Anterior cingulate cortex (tissue), 58 donors: ENCODE results near the gene TAAR8.
A peak's percentile ranks its signal among the peaks of the same experiment; 100 is the strongest.
"Not testable (repeated sequence)": the region's sequence is repeated elsewhere in the genome, so short reads cannot be mapped to it uniquely, and the experiment has no call there.

Experiments
- DNase-seq, 58 donors: peaks; one replicate each; lab custom pipeline; 2025; lab: John Stamatoyannopoulos, UW

TAAR8 gene, protein sequence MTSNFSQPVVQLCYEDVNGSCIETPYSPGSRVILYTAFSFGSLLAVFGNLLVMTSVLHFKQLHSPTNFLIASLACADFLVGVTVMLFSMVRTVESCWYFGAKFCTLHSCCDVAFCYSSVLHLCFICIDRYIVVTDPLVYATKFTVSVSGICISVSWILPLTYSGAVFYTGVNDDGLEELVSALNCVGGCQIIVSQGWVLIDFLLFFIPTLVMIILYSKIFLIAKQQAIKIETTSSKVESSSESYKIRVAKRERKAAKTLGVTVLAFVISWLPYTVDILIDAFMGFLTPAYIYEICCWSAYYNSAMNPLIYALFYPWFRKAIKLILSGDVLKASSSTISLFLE

DNA sequence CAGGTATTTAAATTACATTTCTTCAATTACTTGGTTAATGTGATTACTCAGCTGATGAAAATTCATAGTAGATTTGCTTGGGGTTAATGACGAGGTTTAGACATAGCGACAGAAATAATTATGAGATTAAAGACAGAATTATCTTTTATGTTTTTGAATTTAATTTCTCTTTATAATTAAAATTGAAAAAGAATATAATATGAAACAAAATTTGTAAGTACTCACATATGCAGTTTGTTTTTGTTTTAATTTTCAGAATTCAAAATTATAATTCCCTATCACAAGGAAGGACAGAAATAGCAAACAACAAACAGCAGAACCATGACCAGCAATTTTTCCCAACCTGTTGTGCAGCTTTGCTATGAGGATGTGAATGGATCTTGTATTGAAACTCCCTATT is at the start of gene TAAR8:
TSS of gene TAAR8 (plus strand) at position 301 of the 400 bp plus-strand sequence. CDS start at position 322, 21 bp downstream.
- no peak for DNase-seq

DNA sequence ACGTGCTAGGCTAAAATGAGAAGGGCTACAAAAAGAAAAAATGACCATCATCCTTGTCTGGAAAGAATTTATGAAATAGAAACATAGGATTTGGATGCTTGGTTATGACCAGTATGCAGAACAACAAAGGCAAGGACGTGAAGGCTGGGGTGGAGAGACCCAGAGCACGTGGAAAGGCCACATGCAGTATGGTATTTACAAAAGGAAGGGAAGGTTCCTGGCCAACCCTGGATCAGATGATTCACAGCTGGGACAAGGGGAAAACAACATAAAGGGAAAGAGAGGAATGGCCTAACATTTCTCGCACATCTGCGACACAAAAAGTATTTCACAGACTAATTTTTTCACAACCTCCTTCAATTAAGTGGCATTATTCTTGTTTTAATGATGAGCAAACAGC is 47.7 kb upstream of the TAAR8 start:
- DNase-seq, result peak in 2 of 58 donors; percentile 16 to 22

DNA sequence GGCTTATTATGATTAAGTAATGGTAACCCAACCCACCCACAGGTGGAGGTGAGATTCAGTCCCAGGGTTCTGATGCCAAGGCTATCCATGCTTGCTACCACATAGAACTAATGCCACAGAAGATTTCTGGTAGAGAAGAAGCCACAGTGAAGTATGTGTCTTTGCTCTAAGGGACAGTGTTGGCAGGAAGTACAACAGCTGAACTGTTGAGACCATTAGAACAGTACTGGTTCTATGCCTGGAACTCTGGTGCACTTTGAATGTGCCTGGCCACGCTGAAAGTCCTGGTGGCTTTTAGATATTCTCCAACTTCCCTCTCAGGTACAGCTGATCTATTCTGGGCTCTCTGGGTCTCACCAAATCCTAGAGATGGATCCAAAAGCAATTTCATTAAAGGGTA is 47.3 kb upstream of the TAAR8 start:
- peak in 3 of 58 donors; percentile 11 to 41 (median 15) for DNase-seq

DNA sequence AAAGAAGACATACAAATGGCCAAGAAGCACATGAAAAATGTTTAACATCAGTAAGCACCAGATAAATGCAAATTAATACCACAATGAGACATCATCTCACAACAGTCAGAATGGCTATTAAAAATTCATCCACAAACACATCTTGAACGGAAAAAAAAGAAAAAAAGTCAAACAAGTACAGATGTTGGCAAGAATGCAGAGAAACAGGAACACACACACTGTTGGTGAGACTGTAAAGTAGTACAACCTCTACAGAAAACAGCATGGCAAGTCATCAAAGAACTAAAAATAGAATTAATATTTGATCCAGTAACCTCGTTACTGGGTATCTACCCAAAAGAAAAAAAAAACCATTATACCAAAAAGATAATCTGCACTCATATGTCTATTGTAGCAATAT is 46.0 kb upstream of the TAAR8 start:
- DNase-seq, result no peak

DNA sequence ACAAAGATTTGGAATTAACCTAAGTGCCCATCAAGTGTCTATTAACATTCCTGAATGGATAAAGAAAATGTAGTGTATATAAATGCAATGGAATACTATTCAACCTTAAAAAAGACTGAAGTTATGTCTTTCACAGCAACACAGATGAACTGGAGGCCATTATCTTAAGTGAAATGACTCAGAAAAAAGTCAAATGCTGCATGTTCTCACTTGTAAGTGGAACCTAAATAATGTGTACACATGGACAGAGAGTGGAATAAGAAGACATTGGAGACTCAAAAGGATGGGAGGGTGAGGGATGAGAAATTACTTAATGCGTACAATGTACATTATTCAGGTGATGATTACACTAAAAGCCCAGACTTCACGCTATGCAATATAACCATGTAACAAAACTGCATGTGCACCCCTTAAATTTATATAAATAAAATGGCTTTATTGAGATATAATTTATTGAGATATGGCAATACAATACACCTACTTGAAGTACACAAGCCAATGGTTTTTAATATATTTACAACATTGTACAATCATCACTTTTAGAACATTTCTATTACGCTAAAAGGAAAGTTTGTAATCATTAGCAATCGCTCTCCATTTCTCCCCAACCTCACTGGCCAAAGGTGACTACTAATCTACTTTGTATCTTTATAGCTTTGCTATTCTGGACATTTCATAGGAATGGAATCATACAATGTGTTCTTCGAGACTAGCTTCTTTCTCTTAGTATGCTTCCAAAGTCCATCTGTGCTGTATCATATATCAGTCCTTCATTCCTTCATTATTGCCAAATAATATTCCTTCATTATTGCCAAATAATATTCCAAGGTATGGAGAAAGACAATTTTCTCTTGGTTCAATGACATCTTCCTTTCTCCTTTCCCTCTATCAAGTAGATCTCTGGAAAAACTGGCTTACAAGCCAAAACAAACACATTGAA is 45.3 kb upstream of the TAAR8 start:
- DNase-seq, result no peak

DNA sequence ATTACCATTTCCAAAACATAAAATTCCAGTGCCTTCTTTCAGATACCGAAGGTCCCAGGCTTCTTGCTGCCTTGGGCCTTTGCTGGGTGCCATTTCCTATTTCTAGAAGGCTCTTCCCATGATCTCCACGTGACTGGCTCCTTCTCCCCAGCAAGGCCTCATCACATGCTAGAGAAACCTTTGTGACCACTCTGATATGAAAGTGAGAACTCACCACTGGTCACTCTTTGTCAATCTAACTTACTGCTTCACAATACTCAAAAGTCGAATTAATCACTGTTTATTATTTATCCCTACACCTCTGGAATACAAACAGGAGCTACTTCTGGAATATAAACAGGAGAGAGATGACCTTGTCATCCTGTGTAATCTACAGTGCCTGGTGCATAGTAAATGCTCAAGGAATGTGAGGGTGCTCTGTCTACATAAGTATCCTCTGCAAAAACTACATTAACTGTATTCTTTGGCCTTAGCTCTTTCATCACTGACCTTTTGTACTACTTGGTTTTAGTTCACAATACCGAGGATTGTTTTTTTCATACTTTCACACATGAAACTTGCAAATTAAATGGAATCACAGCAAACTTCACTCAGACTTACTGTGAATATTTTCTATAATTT is 41.2 kb upstream of the TAAR8 start:
- DNase-seq, result peak in 1 of 58 donors; percentile 20

DNA sequence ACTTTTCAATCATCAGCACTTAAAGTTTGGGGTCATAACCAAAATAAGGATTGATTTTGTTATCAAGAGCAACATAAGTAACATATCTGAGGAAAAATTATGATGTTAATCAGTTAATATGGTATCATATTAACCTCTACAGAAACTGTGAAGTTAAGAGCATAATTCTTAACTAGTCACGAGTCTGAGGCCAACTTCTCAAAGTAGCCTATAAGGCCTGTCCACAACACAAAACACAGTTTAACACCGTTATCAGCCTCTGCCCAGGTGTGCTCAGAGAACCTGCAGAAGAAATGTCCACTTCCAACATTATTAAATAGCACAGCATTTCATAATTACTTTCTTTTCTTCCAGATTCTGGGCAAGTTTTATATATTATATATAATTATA is 40.6 kb upstream of the TAAR8 start:
- no peak for DNase-seq

DNA sequence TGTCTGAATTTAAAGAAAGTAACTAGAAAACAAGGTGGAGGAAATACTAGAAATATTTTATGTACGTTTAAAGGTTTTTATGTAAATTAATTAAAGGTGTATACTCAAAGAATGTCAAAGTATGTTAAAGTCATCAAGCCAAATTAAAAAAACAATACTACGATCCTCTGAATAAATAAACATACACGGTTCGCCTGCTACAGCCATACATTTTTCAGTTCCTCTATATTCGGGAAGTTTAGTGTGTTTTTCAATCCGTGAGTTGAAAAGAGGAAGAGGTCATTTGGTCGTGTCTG is 40.2 kb upstream of the TAAR8 start:
- DNase-seq, result no peak

DNA sequence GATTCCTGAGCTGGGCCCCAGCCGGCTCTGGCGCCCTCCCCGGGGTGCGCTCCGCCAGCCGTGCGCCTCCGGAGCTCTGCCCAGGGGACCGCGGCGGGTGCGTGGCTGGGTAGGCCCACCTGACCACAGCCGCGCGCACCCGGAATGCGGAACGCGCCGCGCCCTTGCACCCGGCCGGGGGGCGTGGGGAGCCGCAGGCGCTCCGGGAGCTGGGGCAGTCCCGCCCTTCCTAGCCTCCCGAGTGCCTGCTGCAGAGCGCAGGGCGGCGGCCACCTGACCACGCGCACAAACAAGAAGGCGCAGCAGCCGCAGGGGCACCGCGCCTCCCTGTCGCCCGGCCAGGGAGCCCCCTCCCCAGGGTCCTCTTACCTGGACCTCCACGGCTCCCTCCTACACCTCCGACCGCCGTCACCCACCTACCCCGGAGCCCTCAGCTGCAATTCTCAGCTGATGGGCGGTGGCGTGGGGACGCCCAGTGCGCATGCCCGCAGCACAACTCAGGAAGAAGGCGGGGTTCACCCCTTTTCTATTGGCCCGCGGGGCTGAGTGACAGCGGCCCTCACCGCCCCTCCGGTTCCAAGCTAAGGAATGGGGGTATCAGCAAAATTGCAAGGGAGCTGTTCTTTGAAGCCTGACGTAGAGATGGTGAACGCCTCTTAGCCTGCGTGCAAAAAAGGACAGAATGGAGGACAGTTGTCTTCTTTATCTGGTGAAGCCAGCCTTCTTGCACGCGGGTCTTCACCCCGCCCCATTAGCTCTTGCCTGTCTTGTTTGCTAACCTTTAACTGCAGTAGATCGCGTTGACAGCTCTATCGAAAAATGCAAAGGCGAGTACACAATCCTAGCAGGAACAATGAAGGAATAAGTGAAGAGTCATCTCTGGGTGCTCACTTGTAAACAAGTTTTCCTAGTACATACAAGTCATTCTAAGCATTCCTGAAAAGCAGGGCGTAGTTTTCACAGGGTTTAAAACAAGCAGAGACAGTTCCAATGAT is 39.5 kb upstream of the TAAR8 start, which contains the start of gene STX7:
TSS of gene STX7 (minus strand) at position 479 of the 995 bp plus-strand sequence. CDS start 9,586 bp downstream, outside the sequence.
- peak; percentile 60 to 95 (median 91) for DNase-seq

DNA sequence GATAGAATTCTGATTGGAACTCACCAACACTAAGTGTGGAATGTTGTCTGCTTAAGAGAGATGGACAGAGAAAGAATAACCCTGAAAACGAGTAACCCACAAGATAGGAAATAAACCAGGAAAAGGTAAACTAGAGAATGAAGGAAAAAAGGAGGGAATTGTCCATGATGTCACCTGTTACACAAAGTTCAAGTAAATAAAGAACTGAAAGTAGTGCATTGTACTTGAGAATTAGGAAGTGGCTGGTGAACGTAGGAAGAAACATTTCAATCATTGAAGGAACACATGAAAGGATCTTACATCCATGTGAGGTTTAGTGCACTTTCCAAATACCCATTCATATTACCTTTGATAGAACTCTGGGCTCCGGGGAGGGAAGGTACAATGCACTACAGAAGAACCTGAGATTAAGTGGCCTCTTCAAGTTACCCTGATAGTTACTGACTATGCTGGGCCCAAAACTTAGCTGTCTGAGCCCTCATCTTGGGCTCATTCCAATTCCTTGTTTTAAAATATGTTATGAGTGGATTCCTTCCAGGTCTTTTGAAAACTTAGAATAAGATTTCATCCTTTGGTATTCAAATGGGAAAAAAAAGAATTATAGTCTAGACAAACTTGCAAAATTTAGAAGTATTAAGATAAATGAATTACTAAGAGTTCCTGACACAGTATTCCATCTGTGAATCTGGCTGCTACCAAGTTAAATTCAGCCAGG is 38.5 kb upstream of the TAAR8 start:
- peak in 1 of 58 donors; percentile 10 for DNase-seq

DNA sequence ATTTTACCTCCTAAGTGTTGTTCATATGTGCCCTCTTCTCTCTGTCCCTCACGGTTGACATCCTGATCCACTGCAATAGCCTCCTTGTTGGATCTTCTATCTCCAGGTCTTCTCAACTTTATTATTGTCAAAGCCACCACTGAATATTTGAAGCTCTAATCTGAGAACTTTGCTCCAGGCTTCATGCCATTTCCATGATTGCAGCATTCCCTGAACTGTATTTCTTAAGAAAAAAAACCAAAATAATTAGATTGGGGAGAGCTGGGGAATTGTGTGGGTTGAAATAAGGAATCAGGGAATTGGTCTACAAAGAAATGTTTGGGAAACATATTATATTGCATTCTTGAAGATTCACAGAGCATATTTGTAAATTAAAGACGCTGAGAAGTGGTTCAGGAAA is 37.1 kb upstream of the TAAR8 start:
- no peak for DNase-seq

DNA sequence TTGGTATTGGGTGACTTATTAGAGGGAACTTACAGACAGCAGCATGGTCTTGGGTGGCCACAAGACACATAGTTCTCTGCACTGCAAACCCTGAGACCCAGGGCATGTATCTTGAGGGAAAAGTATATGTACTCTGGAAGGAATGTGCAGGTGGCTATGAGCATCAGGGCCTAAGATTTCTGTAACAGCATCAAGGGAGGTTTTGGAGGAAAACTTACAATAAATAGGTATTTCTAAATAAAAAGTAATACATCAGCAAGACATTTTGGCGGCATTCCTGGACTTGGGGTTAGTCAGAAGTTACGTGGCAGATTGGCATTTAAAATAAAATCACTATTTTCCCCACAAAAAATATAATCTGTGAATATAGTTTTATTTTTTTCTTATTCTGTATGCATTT is 31.5 kb upstream of the TAAR8 start:
- DNase-seq, result no peak

DNA sequence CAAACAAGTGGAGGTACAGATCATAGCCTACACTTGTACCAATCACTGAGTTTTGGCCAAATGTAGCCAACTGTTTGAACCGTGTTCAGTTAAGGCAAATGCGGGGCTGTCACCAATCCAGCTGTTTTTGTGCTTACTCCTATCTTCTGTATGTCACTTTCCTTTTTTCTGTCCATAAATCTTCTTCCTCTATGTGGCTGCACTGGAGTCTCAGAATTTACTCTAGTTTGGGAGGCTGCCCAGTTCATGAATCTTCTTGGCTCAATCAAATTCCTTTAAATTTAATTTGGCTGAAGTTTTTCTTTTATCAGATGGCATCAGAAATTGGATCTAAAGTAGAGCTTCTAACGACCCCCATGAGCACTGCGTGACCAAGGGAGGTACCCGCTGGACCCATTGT is 27.8 kb upstream of the TAAR8 start:
- no peak for DNase-seq

DNA sequence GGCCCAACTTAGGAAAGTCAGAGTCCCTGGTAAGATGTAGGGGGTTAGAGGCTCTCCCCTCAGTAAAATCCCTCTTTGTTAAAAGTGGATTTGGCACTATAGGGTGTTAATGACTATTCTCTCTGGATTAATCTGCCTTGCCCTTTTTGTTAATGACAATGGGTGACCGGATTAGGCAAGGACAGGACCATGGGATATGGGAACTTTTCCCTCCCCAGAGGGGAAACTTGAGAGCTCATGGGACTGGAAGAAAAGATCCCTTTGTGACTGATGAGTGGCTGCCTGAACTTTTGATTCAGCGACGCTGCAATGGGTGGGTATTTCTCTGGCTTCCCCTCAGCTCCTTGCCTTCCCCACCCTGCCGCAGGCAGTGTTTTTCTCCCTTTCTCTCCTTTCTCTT is 26.6 kb upstream of the TAAR8 start:
- DNase-seq, result no peak

DNA sequence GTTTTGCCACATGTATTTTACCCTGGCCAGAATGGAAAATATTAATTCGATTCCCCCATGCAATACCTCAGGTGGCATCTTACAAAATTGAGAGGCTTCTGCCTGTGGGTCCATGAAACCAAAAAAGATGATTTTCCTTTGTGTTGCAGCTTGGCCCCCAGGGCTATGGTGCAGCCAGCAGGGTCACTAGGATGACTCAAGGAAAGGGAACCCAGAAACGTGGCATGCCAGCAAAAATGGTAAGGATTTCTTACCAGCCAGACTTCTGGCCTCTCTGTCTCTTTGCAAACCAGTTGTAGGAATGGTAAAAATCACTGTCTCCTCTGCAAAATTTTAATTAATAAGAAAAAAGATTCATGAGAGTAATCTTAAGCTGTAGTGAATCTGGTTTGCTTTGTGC is 26.0 kb upstream of the TAAR8 start:
- DNase-seq, result no peak

DNA sequence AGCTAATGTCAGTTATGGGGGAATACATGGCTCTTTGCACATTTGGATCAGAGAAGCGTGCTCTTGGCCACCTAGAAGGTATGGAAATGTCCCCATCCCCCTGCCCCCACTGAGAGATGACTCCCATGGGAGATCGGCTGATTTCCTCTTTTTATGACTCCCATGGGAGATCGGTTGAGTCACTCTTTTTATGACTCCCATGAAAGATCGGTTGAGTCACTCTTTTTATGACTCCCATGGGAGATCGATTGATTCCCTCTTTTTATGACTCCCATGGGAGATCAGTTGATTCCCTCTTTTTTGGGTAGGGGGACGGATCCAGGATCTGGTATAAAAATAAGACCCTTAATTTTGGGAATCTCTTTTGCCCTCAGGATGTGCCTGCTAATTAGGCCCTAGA is 24.7 kb upstream of the TAAR8 start:
- no peak for DNase-seq

DNA sequence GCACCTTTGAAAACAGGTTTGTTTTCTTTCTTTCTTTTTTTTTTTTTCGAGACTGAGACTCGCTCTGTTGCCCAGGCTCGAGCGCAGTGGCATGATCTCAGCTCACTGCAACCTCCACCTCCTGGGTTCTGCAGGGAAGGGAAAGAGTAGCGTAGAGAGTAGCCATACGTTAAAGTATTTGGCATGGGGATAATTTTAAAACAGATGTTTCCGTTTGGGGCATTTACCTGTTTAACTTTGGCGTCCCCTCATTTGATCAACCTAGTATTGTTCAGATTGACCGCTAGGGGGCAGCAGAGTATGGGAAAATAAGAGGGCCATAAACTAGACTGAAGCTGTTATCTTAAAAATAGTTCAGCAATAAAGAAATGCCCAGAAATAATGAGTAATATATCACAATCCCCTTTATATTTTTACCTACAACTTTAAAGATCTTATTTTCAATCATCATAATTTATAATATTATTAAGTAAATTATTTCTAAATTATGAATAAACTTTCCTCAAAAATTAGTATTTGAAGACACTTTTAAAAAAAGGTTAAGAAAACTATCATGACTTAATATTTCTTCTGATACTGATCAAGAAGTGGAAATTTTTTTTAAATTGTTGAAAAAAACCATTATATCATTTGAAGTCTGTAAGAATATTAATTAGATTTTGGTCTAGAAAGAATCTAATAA is 22.0 kb upstream of the TAAR8 start:
- DNase-seq, result peak in 35 of 58 donors; percentile 4 to 71 (median 28)

DNA sequence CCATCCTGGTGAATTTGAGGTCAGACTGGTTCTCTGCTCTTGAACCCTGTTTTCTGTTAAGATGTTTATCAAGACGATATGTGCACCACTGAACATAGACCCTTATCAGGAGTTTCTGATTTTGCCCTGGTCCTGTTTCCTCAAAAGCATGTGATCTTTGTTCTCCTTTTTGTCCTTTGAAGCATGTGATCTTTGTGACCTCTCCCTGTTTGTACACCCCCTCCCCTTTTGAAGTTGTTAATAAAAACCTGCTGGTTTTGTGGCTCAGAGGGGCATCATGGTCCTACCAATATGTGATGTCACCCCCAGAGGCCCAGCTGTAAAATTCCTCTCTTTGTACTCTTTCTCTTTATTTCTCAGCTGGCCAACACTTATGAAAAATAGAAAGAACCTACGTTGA is 17.9 kb upstream of the TAAR8 start:
- DNase-seq, result not testable (repeated sequence)

DNA sequence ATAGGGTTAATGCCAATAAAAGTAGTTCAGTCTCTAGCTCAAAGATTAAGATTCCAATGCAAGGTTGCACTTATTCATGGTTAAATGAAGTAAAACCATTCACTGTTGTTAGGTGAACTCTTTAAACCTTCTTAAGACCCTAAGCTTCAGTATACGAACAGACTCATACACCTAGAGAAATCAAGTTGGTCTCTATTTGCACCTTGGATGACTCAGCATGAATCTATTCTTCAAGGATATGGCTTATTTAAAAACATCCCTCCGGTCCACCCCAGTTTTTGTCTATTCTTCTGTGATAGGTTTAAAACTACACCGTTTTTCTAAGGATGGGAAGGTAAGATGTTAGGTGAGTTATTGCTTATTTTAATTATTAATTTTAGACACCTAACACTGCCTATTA is 15.3 kb upstream of the TAAR8 start:
- no peak for DNase-seq
